Caco-2 (cell line): Measurements from ENCODE around the gene ACSS2. TPM values are rescaled to one million over a fixed set of nuclear protein-coding genes. Genes with fewer than 3 reads are reported as not detected.

Source experiments
- BruUV-seq: library from RNA; stranded (reverse); fragments of 400-500 nt; replicated peaks from 2 replicates; lab custom pipeline; 2021; lab: Mats Ljungman, UMichigan
- CTCF ChIA-PET: fragments of 300-600 bp; sonication (Branson Sonifier 250); formaldehyde crosslinking; loops from one replicate; lab custom pipeline; 2022; ENCODE audit warnings: antibody characterized with exemption; lab: Charles Lee
- POLR2A ChIA-PET: fragments of 300-600 bp; sonication (Branson Sonifier 250); formaldehyde crosslinking; loops from one replicate; lab custom pipeline; 2022; ENCODE audit warnings: antibody characterized with exemption; lab: Charles Lee
- DNase-seq, 2 experiments: peaks; one replicate each; pipeline versions ENCODE4 v3.0.0 to v3.0.0-alpha.2; 2020 to 2022
- H3K27me3 ChIP-seq: replicated peaks from 2 replicates; pipeline ENCODE4 v1.6.0; 2011; ENCODE audit warnings: low read length; ENCODE audit not compliant: control insufficient read depth, insufficient read depth
- H3K36me3 ChIP-seq: 2 replicates; pipeline ENCODE4 v1.5.1; 2011; ENCODE audit warnings: low read length; ENCODE audit not compliant: control insufficient read depth, insufficient read depth
- H3K4me1 ChIP-seq: fragments of 250-450 bp; sonication (Bioruptor Pico); 2 replicates; pipeline ENCODE4 v1.5.1; 2020; ENCODE audit warnings: mild to moderate bottlenecking
- H3K4me3 ChIP-seq: 2 replicates; pipeline ENCODE4 v1.5.1; 2011; ENCODE audit warnings: low read depth, mild to moderate bottlenecking, control low read depth, low read length
- H3K9me3 ChIP-seq: fragments of 250-450 bp; sonication (Bioruptor Pico); 2 replicates; pipeline ENCODE4 v1.5.1; 2020; ENCODE audit warnings: mild to moderate bottlenecking, moderate library complexity
- H3K27ac Mint-ChIP-seq: one replicate; pipeline ENCODE4 v1.8.0; 2022; ENCODE audit warnings: mixed read lengths; ENCODE audit not compliant: unreplicated experiment
- H3K27me3 Mint-ChIP-seq: one replicate; pipeline ENCODE4 v1.8.0; 2022; ENCODE audit warnings: mixed read lengths; ENCODE audit not compliant: insufficient read depth, unreplicated experiment
- H3K36me3 Mint-ChIP-seq: one replicate; pipeline ENCODE4 v1.8.0; 2022; ENCODE audit warnings: mild to moderate bottlenecking, mixed read lengths; ENCODE audit not compliant: insufficient read depth, unreplicated experiment
- H3K4me1 Mint-ChIP-seq: one replicate; pipeline ENCODE4 v1.8.0; 2022; ENCODE audit warnings: low read depth, mixed read lengths; ENCODE audit not compliant: unreplicated experiment
- H3K4me3 Mint-ChIP-seq: one replicate; pipeline ENCODE4 v1.8.0; 2022; ENCODE audit warnings: mild to moderate bottlenecking, moderate library complexity, mixed read lengths; ENCODE audit not compliant: unreplicated experiment
- H3K9me3 Mint-ChIP-seq: one replicate; pipeline ENCODE4 v1.8.0; 2022; ENCODE audit warnings: mixed read lengths; ENCODE audit not compliant: unreplicated experiment
- CTCF ChIP-seq, 2 experiments: fragments of 200-600 bp in 1 of 2; IDR thresholded peaks; 1 replicate in 1 of 2; 2 replicates in 1 of 2; pipeline versions ENCODE4 v1.5.1 to v1.8.0; 2011 to 2022; ENCODE audit warnings: antibody characterized with exemption in 1 of 2, control low read depth in 1 of 2, inconsistent platforms in 1 of 2, low read depth in 1 of 2, low read length in 1 of 2, mild to moderate bottlenecking in 1 of 2, moderate library complexity in 1 of 2; ENCODE audit not compliant: insufficient read depth in 1 of 2, severe bottlenecking in 1 of 2, unreplicated experiment in 1 of 2
- intact Hi-C: fragments of 100-400 bp; cut with micrococcal nuclease; formaldehyde crosslinking; loops from one replicate; pipeline ENCODE4 v1.10.0; 2022; ENCODE audit not compliant: unreplicated experiment
- total RNA-seq: library from RNA; stranded (reverse); gene quantifications from 2 replicates; pipeline ENCODE4 v1.2.3, GENCODE V29; 2022

Gene ACSS2
- total RNA-seq, 1 experiment from 2014 or later, result 76.0 TPM

GRCh38 chr20:34861386-34862084, 14.9 kb upstream of the ACSS2 start:
- H3K27ac Mint-ChIP-seq, result no peak overlapping the region
- CTCF ChIA-PET, result no interaction called here
- Histone ChIP-seq H3K9me3 (no peaks in the 10 kb centered on the region), H3K36me3 (peaks cover 3% of the 10 kb centered on the region; the same call in 1 of the 2 replicates), H3K4me1 (no peaks in the 10 kb centered on the region), H3K4me3 (no peak overlapping the region), H3K27me3 (no peaks in the 10 kb centered on the region)
- POLR2A ChIA-PET, result interaction anchor here (0.5 kb wide), 1 partner anchor 15 kb away, joined by 10 read pairs; the partner anchor contains the start of gene ACSS2
- intact Hi-C loops, result no loop called here
- no peak overlapping the region for H3K4me3 Mint-ChIP-seq
- peaks cover under 1% of the 10 kb centered on the region for H3K36me3 Mint-ChIP-seq
- DNase-seq, result no peak
- no peaks in the 10 kb centered on the region for H3K4me1 Mint-ChIP-seq
- no peak for TF ChIP-seq CTCF (IDR thresholded peaks at IDR 0.05; ENCODE audit: insufficient read depth in 1 of 2, low read depth in 1 of 2, low read length in 1 of 2, severe bottlenecking in 1 of 2, unreplicated experiment in 1 of 2)
- no peaks in the 10 kb centered on the region for H3K9me3 Mint-ChIP-seq
- BruUV-seq, result no TSS peak
- no peaks in the 10 kb centered on the region for H3K27me3 Mint-ChIP-seq

GRCh38 chr20:34862724-34863123, 13.7 kb upstream of the ACSS2 start:
- H3K4me3 ChIP-seq, result no peak overlapping the region
- Mint-ChIP-seq H3K4me1 (no peaks in the 10 kb centered on the region), H3K27ac (no peak overlapping the region), H3K27me3 (no peaks in the 10 kb centered on the region), H3K36me3 (no peaks in the 10 kb centered on the region), H3K4me3 (no peak overlapping the region), H3K9me3 (no peaks in the 10 kb centered on the region)
- ChIA-PET POLR2A (interaction anchor here (0.6 to 0.7 kb wide), 3 partner anchors 13 to 765 kb away, joined by 3 to 7 read pairs (median 4); partner anchors contain the start of genes GSS and MYH7B), CTCF (interaction anchor here (0.6 to 1.0 kb wide), 2 partner anchors 13 to 441 kb away, joined by 3 to 5 read pairs; no protein-coding TSS in a partner anchor)
- H3K27me3 ChIP-seq, result no peaks in the 10 kb centered on the region
- DNase-seq, result no peak
- peaks cover 2% of the 10 kb centered on the region; the same call in 1 of the 2 replicates for H3K36me3 ChIP-seq
- intact Hi-C loops, result no loop called here
- TF ChIP-seq CTCF (IDR thresholded peaks at IDR 0.05; ENCODE audit: insufficient read depth in 1 of 2, low read depth in 1 of 2, low read length in 1 of 2, severe bottlenecking in 1 of 2, unreplicated experiment in 1 of 2), result no peak
- no peaks in the 10 kb centered on the region for H3K4me1 ChIP-seq
- no TSS peak for BruUV-seq
- no peaks in the 10 kb centered on the region for H3K9me3 ChIP-seq

GRCh38 chr20:34863421-34863965, 12.9 kb upstream of the ACSS2 start:
- H3K27me3 Mint-ChIP-seq, result no peaks in the 10 kb centered on the region
- H3K27ac Mint-ChIP-seq, result no peak overlapping the region
- Histone ChIP-seq H3K27me3 (no peaks in the 10 kb centered on the region), H3K4me1 (no peaks in the 10 kb centered on the region), H3K4me3 (no peak overlapping the region), H3K9me3 (no peaks in the 10 kb centered on the region), H3K36me3 (peaks cover 2% of the 10 kb centered on the region; the same call in 1 of the 2 replicates)
- no peaks in the 10 kb centered on the region for H3K4me1 Mint-ChIP-seq
- H3K9me3 Mint-ChIP-seq, result no peaks in the 10 kb centered on the region
- no peak for TF ChIP-seq CTCF (IDR thresholded peaks at IDR 0.05; ENCODE audit: insufficient read depth in 1 of 2, low read depth in 1 of 2, low read length in 1 of 2, severe bottlenecking in 1 of 2, unreplicated experiment in 1 of 2)
- no peak for DNase-seq
- intact Hi-C loops, result no loop called here
- ChIA-PET POLR2A (no interaction called here), CTCF (interaction anchor here (0.9 to 1.0 kb wide), 2 partner anchors 11 to 13 kb away, joined by 3 read pairs; no protein-coding TSS in a partner anchor)
- H3K36me3 Mint-ChIP-seq, result no peaks in the 10 kb centered on the region
- BruUV-seq, result no TSS peak
- H3K4me3 Mint-ChIP-seq, result no peak overlapping the region
